GM12801 (cell line): Measurements from ENCODE around the gene CHST15.

Source experiments
- CTCF ChIP-seq: IDR thresholded peaks from one replicate; pipeline ENCODE4 v1.5.1; 2011; ENCODE audit warnings: control low read depth; ENCODE audit not compliant: insufficient read length; ENCODE audit errors: extremely low read depth

The CHST15 gene

GRCh38 chr10:123998197-123999141 is 94.9 kb downstream of the CHST15 start:
- no peak for TF ChIP-seq CTCF

GRCh38 chr10:123997486-123998196 is 95.8 kb downstream of the CHST15 start:
- no peak for TF ChIP-seq CTCF

GRCh38 chr10:123997013-123997412 is 96.4 kb downstream of the CHST15 start:
- TF ChIP-seq CTCF, result no peak

- TF ChIP-seq CTCF, result no peak
Measured at GRCh38 chr10:123996302-123996701, 97.1 kb downstream of the CHST15 start.

GRCh38 chr10:123995461-123996131 is 97.8 kb downstream of the CHST15 start:
- no peak for TF ChIP-seq CTCF

GRCh38 chr10:123995082-123995460 is 98.3 kb downstream of the CHST15 start:
- no peak for TF ChIP-seq CTCF
